Measurements from ENCODE around the gene DHX58. TPM values are rescaled to one million over a fixed set of nuclear protein-coding genes. Genes with fewer than 3 reads are reported as not detected.

The DHX58 gene
- total RNA-seq, 2 experiments from 2014 or later: 33.5 to 35.6 TPM

DNA sequence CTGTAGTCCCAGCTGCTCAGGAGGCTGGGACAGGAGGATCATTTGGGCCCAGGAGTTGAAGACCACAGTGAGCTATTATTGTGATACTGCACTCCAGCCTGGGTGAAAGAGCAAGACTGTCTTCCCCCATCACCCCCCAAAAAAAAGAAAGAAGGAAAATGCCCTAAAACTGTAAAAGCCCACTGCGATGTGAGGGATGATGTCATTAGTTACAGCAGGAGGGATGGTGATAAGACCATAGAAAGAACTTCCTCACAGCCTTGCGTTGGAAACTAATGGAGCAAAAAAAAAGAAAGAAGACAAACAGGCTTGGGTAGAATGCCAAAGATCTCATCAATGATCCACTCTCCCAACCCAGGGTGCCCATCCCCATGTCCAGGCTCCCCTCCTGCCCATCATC lies 33.0 kb downstream of the DHX58 start:
- H3K4me1 ChIP-seq (ENCODE audit: insufficient read depth, low read length): no peaks in the 10 kb centered on the region
- no peaks in the 10 kb centered on the region for H3K36me3 ChIP-seq (ENCODE audit: insufficient read depth, low read length)
- Mint-ChIP-seq H3K4me1 (ENCODE audit: low read depth) (no peaks in the 10 kb centered on the region), H3K27ac (no peak overlapping the region), H3K36me3 (ENCODE audit: low read depth) (no peaks in the 10 kb centered on the region), H3K27me3 (peaks cover 8% of the 10 kb centered on the region), H3K9me3 (no peaks in the 10 kb centered on the region), H3K4me3 (no peak overlapping the region)
- no peak overlapping the region for H3K4me3 ChIP-seq (ENCODE audit: low read length)
- TF ChIP-seq, protein P1, sequence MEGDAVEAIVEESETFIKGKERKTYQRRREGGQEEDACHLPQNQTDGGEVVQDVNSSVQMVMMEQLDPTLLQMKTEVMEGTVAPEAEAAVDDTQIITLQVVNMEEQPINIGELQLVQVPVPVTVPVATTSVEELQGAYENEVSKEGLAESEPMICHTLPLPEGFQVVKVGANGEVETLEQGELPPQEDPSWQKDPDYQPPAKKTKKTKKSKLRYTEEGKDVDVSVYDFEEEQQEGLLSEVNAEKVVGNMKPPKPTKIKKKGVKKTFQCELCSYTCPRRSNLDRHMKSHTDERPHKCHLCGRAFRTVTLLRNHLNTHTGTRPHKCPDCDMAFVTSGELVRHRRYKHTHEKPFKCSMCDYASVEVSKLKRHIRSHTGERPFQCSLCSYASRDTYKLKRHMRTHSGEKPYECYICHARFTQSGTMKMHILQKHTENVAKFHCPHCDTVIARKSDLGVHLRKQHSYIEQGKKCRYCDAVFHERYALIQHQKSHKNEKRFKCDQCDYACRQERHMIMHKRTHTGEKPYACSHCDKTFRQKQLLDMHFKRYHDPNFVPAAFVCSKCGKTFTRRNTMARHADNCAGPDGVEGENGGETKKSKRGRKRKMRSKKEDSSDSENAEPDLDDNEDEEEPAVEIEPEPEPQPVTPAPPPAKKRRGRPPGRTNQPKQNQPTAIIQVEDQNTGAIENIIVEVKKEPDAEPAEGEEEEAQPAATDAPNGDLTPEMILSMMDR (IDR thresholded peaks at IDR 0.05): no peak
- DNase-seq (no peak), ATAC-seq (ENCODE audit: poor library complexity) (no peak)
- intact Hi-C loops (cut with DNase I, micrococcal nuclease): no loop called here
- H3K27ac ChIP-seq (ENCODE audit: low read depth in 1 of 2, low read length in 2 of 2): no peak overlapping the region
- CTCF ChIA-PET: no interaction called here
- H3K9me3 ChIP-seq (ENCODE audit: control insufficient read depth in 1 of 2, insufficient read depth in 1 of 2, low read length in 2 of 2): no peaks in the 10 kb centered on the region
- no peaks in the 10 kb centered on the region for H3K27me3 ChIP-seq (ENCODE audit: control insufficient read depth in 1 of 2, insufficient read depth in 2 of 2, low read length in 2 of 2)
- POLR2A ChIA-PET: no interaction called here

DNA sequence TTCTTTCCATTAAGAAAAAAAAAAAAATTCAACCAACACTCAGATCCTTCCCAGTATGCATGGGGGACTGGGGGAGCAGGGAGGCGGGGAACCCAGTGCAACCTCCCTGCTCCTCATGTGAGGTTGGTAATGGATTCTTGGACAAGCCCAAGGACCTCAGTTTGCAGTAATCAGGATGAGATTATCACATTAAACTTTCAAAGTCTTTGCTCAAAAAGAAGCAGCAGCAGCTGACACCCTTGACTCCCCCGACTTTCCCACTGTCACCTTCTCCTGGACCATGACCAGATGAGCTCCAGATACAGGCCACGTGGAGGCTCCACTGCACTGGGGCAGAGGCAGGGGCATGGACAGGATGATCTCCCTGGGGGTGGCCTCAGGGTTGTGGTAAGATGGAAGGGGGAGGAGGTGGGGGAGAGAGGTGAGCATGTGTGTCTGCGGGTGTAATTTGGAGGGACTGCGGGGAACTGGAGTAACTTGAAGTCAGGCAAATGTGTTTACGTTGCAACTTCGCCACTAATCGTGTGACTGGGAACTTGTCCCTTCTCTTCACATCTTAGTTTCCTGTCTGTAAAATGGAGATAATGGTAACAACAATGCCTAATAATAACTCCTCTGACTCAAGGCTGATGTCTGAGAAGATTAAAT lies 34.0 kb downstream of the DHX58 start:
- TF ChIP-seq, protein P1 (IDR thresholded peaks at IDR 0.05): no peak
- Mint-ChIP-seq H3K9me3 (no peaks in the 10 kb centered on the region), H3K36me3 (ENCODE audit: low read depth) (no peaks in the 10 kb centered on the region), H3K27me3 (peaks cover 14% of the 10 kb centered on the region), H3K27ac (no peak overlapping the region), H3K4me1 (ENCODE audit: low read depth) (no peaks in the 10 kb centered on the region), H3K4me3 (no peak overlapping the region)
- Histone ChIP-seq H3K4me1 (ENCODE audit: insufficient read depth, low read length) (no peaks in the 10 kb centered on the region), H3K27me3 (ENCODE audit: control insufficient read depth in 1 of 2, insufficient read depth in 2 of 2, low read length in 2 of 2) (peaks cover 2 to 3% of the 10 kb centered on the region in 2 experiments), H3K9me3 (ENCODE audit: control insufficient read depth in 1 of 2, insufficient read depth in 1 of 2, low read length in 2 of 2) (no peaks in the 10 kb centered on the region), H3K4me3 (ENCODE audit: low read length) (no peak overlapping the region), H3K27ac (ENCODE audit: low read depth in 1 of 2, low read length in 2 of 2) (no peak overlapping the region), H3K36me3 (ENCODE audit: insufficient read depth, low read length) (no peaks in the 10 kb centered on the region)
- ATAC-seq (ENCODE audit: poor library complexity) (no peak), DNase-seq (no peak)
- ChIA-PET CTCF (no interaction called here), POLR2A (no interaction called here)
- intact Hi-C loops (cut with DNase I, micrococcal nuclease): no loop called here

DNA sequence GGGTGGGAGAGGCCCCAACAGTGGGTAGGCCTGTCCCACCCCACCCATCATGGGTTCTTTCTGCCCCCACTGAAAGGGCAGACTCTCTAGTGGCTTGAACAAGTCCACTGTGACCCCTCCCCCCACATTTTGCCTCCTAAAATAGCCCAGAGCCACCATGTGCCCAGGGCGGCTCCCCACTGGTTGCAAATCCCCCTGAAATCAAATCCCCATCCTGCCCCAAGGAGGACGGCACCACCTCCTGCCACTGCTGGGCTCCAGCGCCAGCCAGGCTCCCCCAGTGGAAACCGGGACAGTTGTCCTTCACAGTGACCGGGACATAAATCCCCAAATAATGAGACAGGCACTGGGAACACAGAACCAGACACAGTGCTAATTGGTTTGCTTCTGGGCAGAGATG lies 34.8 kb downstream of the DHX58 start:
- ChIA-PET CTCF (no interaction called here), POLR2A (no interaction called here)

More for the DNA sequence above, 34.8 kb downstream of the DHX58 start:
- intact Hi-C loops (cut with DNase I, micrococcal nuclease): no loop called here
- Mint-ChIP-seq H3K27me3 (peaks cover 21% of the 10 kb centered on the region), H3K4me1 (ENCODE audit: low read depth) (no peaks in the 10 kb centered on the region), H3K36me3 (ENCODE audit: low read depth) (no peaks in the 10 kb centered on the region), H3K4me3 (no peak overlapping the region), H3K9me3 (no peaks in the 10 kb centered on the region), H3K27ac (no peak overlapping the region)
- peaks cover 7 to 11% of the 10 kb centered on the region in 2 experiments for H3K27me3 ChIP-seq (ENCODE audit: control insufficient read depth in 1 of 2, insufficient read depth in 2 of 2, low read length in 2 of 2)
- no peak for DNase-seq
- H3K36me3 ChIP-seq (ENCODE audit: insufficient read depth, low read length): no peaks in the 10 kb centered on the region
- H3K27ac ChIP-seq (ENCODE audit: low read depth in 1 of 2, low read length in 2 of 2): no peak overlapping the region
- TF ChIP-seq, protein P1 (IDR thresholded peaks at IDR 0.05): no peak
- H3K9me3 ChIP-seq (ENCODE audit: control insufficient read depth in 1 of 2, insufficient read depth in 1 of 2, low read length in 2 of 2): no peaks in the 10 kb centered on the region
- no peak for ATAC-seq (ENCODE audit: poor library complexity)
- H3K4me1 ChIP-seq (ENCODE audit: insufficient read depth, low read length): peaks cover 2% of the 10 kb centered on the region
- no peak overlapping the region for H3K4me3 ChIP-seq (ENCODE audit: low read length)
